ENCODE data around the gene LRRC4C.

Gene LRRC4C

GRCh38 chr11:41116970-41117369, 342.5 kb downstream of the LRRC4C start:
- DNase-seq (ENCODE audit: low spot score) = no peak

GRCh38 chr11:41115066-41115465, 344.4 kb downstream of the LRRC4C start:
- no peak for DNase-seq (ENCODE audit: low spot score)

GRCh38 chr11:41113160-41113559, 346.3 kb downstream of the LRRC4C start:
- DNase-seq (ENCODE audit: low spot score) = no peak

GRCh38 chr11:41110527-41110926, 348.9 kb downstream of the LRRC4C start:
- no peak for DNase-seq (ENCODE audit: low spot score)

- DNase-seq (ENCODE audit: low spot score) = no peak
These were observed 357.0 kb downstream of the LRRC4C start for GRCh38 chr11:41102471-41102870.

GRCh38 chr11:41099654-41100053, 359.8 kb downstream of the LRRC4C start:
- DNase-seq (ENCODE audit: low spot score) = no peak

- DNase-seq (ENCODE audit: low spot score) = no peak
These were observed 374.3 kb downstream of the LRRC4C start for GRCh38 chr11:41085123-41085522.

GRCh38 chr11:41081756-41082285, 377.6 kb downstream of the LRRC4C start:
- no peak for DNase-seq (ENCODE audit: low spot score)

- no peak for DNase-seq (ENCODE audit: low spot score)
These were observed 385.1 kb downstream of the LRRC4C start for GRCh38 chr11:41074318-41074717.

- DNase-seq (ENCODE audit: low spot score) = no peak
These were observed 394.0 kb downstream of the LRRC4C start for GRCh38 chr11:41065432-41065831.

GRCh38 chr11:41058138-41058537, 401.3 kb downstream of the LRRC4C start:
- no peak for DNase-seq (ENCODE audit: low spot score)

GRCh38 chr11:41056892-41057569, 402.4 kb downstream of the LRRC4C start:
- no peak for DNase-seq (ENCODE audit: low spot score)

- DNase-seq (ENCODE audit: low spot score) = no peak
These were observed 405.6 kb downstream of the LRRC4C start for GRCh38 chr11:41053894-41054293.

GRCh38 chr11:41051919-41052635, 407.4 kb downstream of the LRRC4C start:
- DNase-seq (ENCODE audit: low spot score) = no peak

GRCh38 chr11:41050791-41051190, 408.7 kb downstream of the LRRC4C start:
- no peak for DNase-seq (ENCODE audit: low spot score)

GRCh38 chr11:41047229-41047628, 412.2 kb downstream of the LRRC4C start:
- DNase-seq (ENCODE audit: low spot score) = no peak

GRCh38 chr11:41045266-41045665, 414.2 kb downstream of the LRRC4C start:
- DNase-seq (ENCODE audit: low spot score) = no peak

- no peak for DNase-seq (ENCODE audit: low spot score)
These were observed 414.7 kb downstream of the LRRC4C start for GRCh38 chr11:41044747-41045146.

- no peak for DNase-seq (ENCODE audit: low spot score)
These were observed 416.8 kb downstream of the LRRC4C start for GRCh38 chr11:41042688-41043087.

- no peak for DNase-seq (ENCODE audit: low spot score)
These were observed 419.0 kb downstream of the LRRC4C start for GRCh38 chr11:41040474-41040873.

GRCh38 chr11:41039592-41039991, 419.9 kb downstream of the LRRC4C start:
- DNase-seq (ENCODE audit: low spot score) = no peak

GRCh38 chr11:41031551-41032060, 427.8 kb downstream of the LRRC4C start:
- no peak for DNase-seq (ENCODE audit: low spot score)

- no peak for DNase-seq (ENCODE audit: low spot score)
These were observed 439.2 kb downstream of the LRRC4C start for GRCh38 chr11:41020259-41020658.
